Lower leg skin (tissue), 3 donors: ENCODE data around the gene CACNB4.

Experiments
- POLR2A ChIP-seq, 2 donors: fragments of 450-650 bp; IDR thresholded peaks; one replicate each; pipeline ENCODE4 v1.6.1; 2016 to 2017; ENCODE audit warnings: antibody characterized with exemption in 2 of 2, mild to moderate bottlenecking in 1 of 2, moderate library complexity in 1 of 2
- TF ChIP-seq, protein P1 (sequence below), 3 donors: fragments of 450-650 bp; IDR thresholded peaks; one replicate each; pipeline ENCODE4 v1.5.1; 2016; ENCODE audit warnings: antibody characterized with exemption in 3 of 3, mild to moderate bottlenecking in 3 of 3, moderate library complexity in 2 of 3

DNA sequence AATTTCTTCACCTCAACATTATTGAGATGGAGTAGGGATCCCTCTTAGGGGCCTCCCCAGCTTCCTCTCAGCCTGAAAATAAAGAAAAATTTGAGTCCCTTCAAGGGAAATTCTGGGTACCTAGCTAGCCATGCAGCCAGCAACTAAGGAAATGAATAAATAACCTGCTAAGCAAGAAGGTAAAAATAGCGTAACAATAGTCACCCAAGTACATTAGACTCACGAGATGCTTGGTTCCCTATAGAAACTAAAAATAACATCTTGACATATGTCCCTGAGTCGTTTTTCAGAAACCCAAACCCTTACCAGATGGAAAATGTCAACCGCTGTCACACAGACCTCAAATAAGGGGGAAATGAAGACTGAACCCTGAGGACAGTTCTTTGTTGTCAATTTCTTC, 51.9 kb downstream of the CACNB4 start:
- TF ChIP-seq, protein P1, sequence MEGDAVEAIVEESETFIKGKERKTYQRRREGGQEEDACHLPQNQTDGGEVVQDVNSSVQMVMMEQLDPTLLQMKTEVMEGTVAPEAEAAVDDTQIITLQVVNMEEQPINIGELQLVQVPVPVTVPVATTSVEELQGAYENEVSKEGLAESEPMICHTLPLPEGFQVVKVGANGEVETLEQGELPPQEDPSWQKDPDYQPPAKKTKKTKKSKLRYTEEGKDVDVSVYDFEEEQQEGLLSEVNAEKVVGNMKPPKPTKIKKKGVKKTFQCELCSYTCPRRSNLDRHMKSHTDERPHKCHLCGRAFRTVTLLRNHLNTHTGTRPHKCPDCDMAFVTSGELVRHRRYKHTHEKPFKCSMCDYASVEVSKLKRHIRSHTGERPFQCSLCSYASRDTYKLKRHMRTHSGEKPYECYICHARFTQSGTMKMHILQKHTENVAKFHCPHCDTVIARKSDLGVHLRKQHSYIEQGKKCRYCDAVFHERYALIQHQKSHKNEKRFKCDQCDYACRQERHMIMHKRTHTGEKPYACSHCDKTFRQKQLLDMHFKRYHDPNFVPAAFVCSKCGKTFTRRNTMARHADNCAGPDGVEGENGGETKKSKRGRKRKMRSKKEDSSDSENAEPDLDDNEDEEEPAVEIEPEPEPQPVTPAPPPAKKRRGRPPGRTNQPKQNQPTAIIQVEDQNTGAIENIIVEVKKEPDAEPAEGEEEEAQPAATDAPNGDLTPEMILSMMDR (IDR thresholded peaks at IDR 0.05), result no peak
- no peak for TF ChIP-seq POLR2A (IDR thresholded peaks at IDR 0.05)
